SK-N-SH (cell line): ENCODE data around the gene EXOC6. TPM values are rescaled to one million over a fixed set of nuclear protein-coding genes. Genes with fewer than 3 reads are reported as not detected.

Experiments used
- CTCF ChIA-PET: fragments of 300-600, 350-600 bp; formaldehyde crosslinking; extraction: SDS; loops from one replicate; lab custom pipeline; 2021; lab: Yijun Ruan, JAX
- POLR2A ChIA-PET: fragments of 350-600 bp; sonication (Branson Sonifier 250); formaldehyde crosslinking; extraction: SDS; loops from one replicate; lab custom pipeline; 2020; ENCODE audit warnings: antibody characterized with exemption, inconsistent platforms; lab: Yijun Ruan, JAX
- DNase-seq: peaks from one replicate; pipeline ENCODE4 v3.0.0; 2012
- H2AFZ ChIP-seq: fragments of 200-600 bp; sonication (generic); 2 replicates; pipeline ENCODE4 v1.8.1; 2016; ENCODE audit warnings: antibody characterized with exemption, mild to moderate bottlenecking, low read depth
- H3F3A ChIP-seq: fragments of 200-600 bp; sonication (generic); replicated peaks from 2 replicates; pipeline ENCODE3; 2016; ENCODE audit warnings: antibody characterized with exemption, mild to moderate bottlenecking; ENCODE audit not compliant: insufficient read depth
- H3K27ac ChIP-seq, 2 experiments: fragments of 200-500 bp in 1 of 2; fragments of 200-600 bp in 1 of 2; sonication (Bioruptor generic) in 1 of 2; sonication (generic), shearing (Covaris generic) in 1 of 2; 2 replicates each; pipeline versions ENCODE4 v1.5.1 to v1.6.1; 2014 to 2016; ENCODE audit warnings: low read depth in 2 of 2, inconsistent platforms in 1 of 2, low read length in 1 of 2, mild to moderate bottlenecking in 1 of 2, mixed read lengths in 1 of 2
- H3K27me3 ChIP-seq: fragments of 200-600 bp; sonication (generic), shearing (Covaris generic); 2 replicates; pipeline ENCODE4 v1.6.1; 2016; ENCODE audit warnings: mixed run types; ENCODE audit not compliant: insufficient read depth
- H3K36me3 ChIP-seq, 2 experiments: fragments of 200-500 bp in 1 of 2; fragments of 200-600 bp in 1 of 2; sonication (Bioruptor generic) in 1 of 2; sonication (generic) in 1 of 2; replicated peaks in 1 of 2; 2 replicates each; pipeline versions ENCODE3 to v1.5.1; 2014 to 2016; ENCODE audit warnings: low read length in 1 of 2, mild to moderate bottlenecking in 1 of 2; ENCODE audit not compliant: insufficient read depth in 2 of 2, control insufficient read depth in 1 of 2
- H3K4me1 ChIP-seq, 2 experiments: fragments of 200-500 bp in 1 of 2; fragments of 200-600 bp in 1 of 2; sonication (Bioruptor generic) in 1 of 2; sonication (generic), shearing (Covaris generic) in 1 of 2; 2 replicates each; pipeline versions ENCODE4 v1.5.1 to v1.6.1; 2014 to 2016; ENCODE audit warnings: low read depth in 1 of 2, low read length in 1 of 2, mixed run types in 1 of 2; ENCODE audit not compliant: insufficient read depth in 2 of 2, control insufficient read depth in 1 of 2
- H3K4me2 ChIP-seq: fragments of 200-600 bp; sonication (generic), shearing (Covaris generic); 2 replicates; pipeline ENCODE4 v1.6.1; 2017; ENCODE audit warnings: mixed run types
- H3K4me3 ChIP-seq, 2 experiments: fragments of 200-500 bp in 1 of 2; fragments of 200-600 bp in 1 of 2; sonication (Bioruptor generic) in 1 of 2; sonication (generic), shearing (Covaris generic) in 1 of 2; 2 replicates each; pipeline versions ENCODE4 v1.5.1 to v1.8.1; 2014 to 2016; ENCODE audit warnings: low read depth in 2 of 2, inconsistent platforms in 1 of 2, low read length in 1 of 2, mild to moderate bottlenecking in 1 of 2, mixed read lengths in 1 of 2, moderate library complexity in 1 of 2
- H3K79me2 ChIP-seq: fragments of 200-600 bp; sonication (generic); 2 replicates; pipeline ENCODE4 v1.8.1; 2017; ENCODE audit warnings: mild to moderate bottlenecking; ENCODE audit not compliant: insufficient read depth
- H3K9ac ChIP-seq: fragments of 200-600 bp; sonication (generic); 2 replicates; pipeline ENCODE4 v1.6.1; 2017; ENCODE audit warnings: mixed run types
- H3K9me2 ChIP-seq: fragments of 200-600 bp; sonication (generic); 2 replicates; pipeline ENCODE4 v1.6.1; 2017; ENCODE audit warnings: mixed run types
- H3K9me3 ChIP-seq: fragments of 200-600 bp; sonication (generic); 2 replicates; pipeline ENCODE4 v1.6.1; 2017; ENCODE audit warnings: mixed run types, mild to moderate bottlenecking, moderate library complexity
- H4K20me1 ChIP-seq: fragments of 200-600 bp; sonication (generic); 2 replicates; pipeline ENCODE4 v1.6.1; 2017; ENCODE audit warnings: mild to moderate bottlenecking, mixed run types; ENCODE audit not compliant: insufficient read depth
- ELF1 ChIP-seq: IDR thresholded peaks from 2 replicates; pipeline ENCODE4 v1.4.0; 2012
- EP300 ChIP-seq, 2 experiments: IDR thresholded peaks; 2 replicates each; pipeline versions ENCODE4 v1.4.0 to v1.6.1; 2012; ENCODE audit warnings: borderline replicate concordance in 1 of 2, low read depth in 1 of 2, low read length in 1 of 2
- GABPA ChIP-seq: IDR thresholded peaks from 2 replicates; pipeline ENCODE4 v1.4.0; 2012; ENCODE audit warnings: low read depth, mild to moderate bottlenecking
- IRF3 ChIP-seq: fragments of 150-350 bp; IDR thresholded peaks from 2 replicates; pipeline ENCODE4 v1.6.1; 2016; ENCODE audit warnings: mild to moderate bottlenecking, low read depth, low read length
- JUND ChIP-seq: IDR thresholded peaks from 2 replicates; pipeline ENCODE4 v1.4.0; 2012
- MAX ChIP-seq: IDR thresholded peaks from 2 replicates; pipeline ENCODE4 v1.4.0; 2012; ENCODE audit warnings: low read depth
- REST ChIP-seq: IDR thresholded peaks from 2 replicates; pipeline ENCODE4 v1.6.1; 2012; ENCODE audit warnings: mild to moderate bottlenecking, low read depth, low read length, moderate library complexity
- WGBS: methylation state at CpG from one replicate; pipeline ENCODE4 v1.1.6; 2017; ENCODE audit warnings: low lambda C conversion rate; 5-methylcytosine and 5-hydroxymethylcytosine counted together
- polyA plus RNA-seq, 3 experiments: library from polyadenylated mRNA; depleted of rRNA; stranded (reverse); fragments of >200 nt; gene quantifications; 2 replicates each; pipeline ENCODE4 v1.2.3, GENCODE V29; 2012

The EXOC6 gene
- polyA plus RNA-seq, 1 of the 3 experiments (the other 2 are of a cell fraction) = 2.3 TPM

- no peak for TF ChIP-seq REST
- no peak for TF ChIP-seq ELF1
- TF ChIP-seq, all 33 proteins: peak for 0
These were observed 45.8 kb downstream of the EXOC6 start (continued) for GRCh38 chr10:92894081-92894655.

GRCh38 chr10:92897916-92898315 lies 49.6 kb downstream of the EXOC6 start:
- no peak for DNase-seq
- Histone ChIP-seq H3K79me2 (no peaks in the 10 kb centered on the region), H3K9me3 (no peaks in the 10 kb centered on the region), H3K9me2 (no peaks in the 10 kb centered on the region), H4K20me1 (no peaks in the 10 kb centered on the region), H3K4me3 (no peak overlapping the region), H3K27ac (no peak overlapping the region), H3K27me3 (no peaks in the 10 kb centered on the region), H3K4me2 (no peak overlapping the region), H2AFZ (no peak overlapping the region), H3K36me3 (no peaks in the 10 kb centered on the region), H3K4me1 (peaks cover 0 to 7% of the 10 kb centered on the region in 2 experiments; a peak in 1 of 4 replicates), H3K9ac (no peak overlapping the region), H3F3A (peaks cover 3% of the 10 kb centered on the region)
- 81% methylated on average over 5 of the region's 5 CpGs for WGBS
- ChIA-PET POLR2A (no interaction called here), CTCF (interaction anchor here (0.7 to 4.5 kb wide), 4 partner anchors 12 to 348 kb away, joined by 3 to 29 read pairs (median 3); no protein-coding TSS in a partner anchor)
- TF ChIP-seq GABPA (no peak), IRF3 (no peak)

GRCh38 chr10:92901819-92902251 lies 53.5 kb downstream of the EXOC6 start:
- TF ChIP-seq EP300 (IDR thresholded peaks at IDR 0.05; ENCODE audit: borderline replicate concordance in 1 of 2, low read depth in 1 of 2, low read length in 1 of 2) (no peak), MAX (no peak), JUND (no peak)
- Histone ChIP-seq H3K27ac (no peak overlapping the region), H3K36me3 (no peaks in the 10 kb centered on the region), H3K4me3 (no peak overlapping the region), H3K4me2 (no peak overlapping the region), H3F3A (no peaks in the 10 kb centered on the region), H3K79me2 (no peaks in the 10 kb centered on the region), H3K9me3 (no peaks in the 10 kb centered on the region), H3K9ac (no peak overlapping the region), H3K9me2 (no peaks in the 10 kb centered on the region), H3K27me3 (no peaks in the 10 kb centered on the region), H2AFZ (no peak overlapping the region), H4K20me1 (no peaks in the 10 kb centered on the region), H3K4me1 (no peaks in the 10 kb centered on the region)
- no peak for DNase-seq
- ChIA-PET CTCF (interaction anchor here (1.0 to 2.0 kb wide), 3 partner anchors 12 to 178 kb away, joined by 3 to 8 read pairs (median 4); no protein-coding TSS in a partner anchor), POLR2A (interaction anchor here (0.7 kb wide), 1 partner anchor 14 kb away, joined by 3 read pairs; no protein-coding TSS in a partner anchor)
- 100% methylated on average over 3 of the region's 3 CpGs for WGBS
